GM12878 (cell line): ENCODE measurements around the gene MNAT1. TPM values are rescaled to one million over a fixed set of nuclear protein-coding genes. Genes with fewer than 3 reads are reported as not detected.

Source experiments
- ATAC-seq: fragments of 200-7000 bp; cut with Tn5 transposase; 3 replicates; pipeline ENCODE4 v1.9.1; 2020; ENCODE audit warnings: mild to moderate bottlenecking, moderate library complexity
- BruUV-seq: library from RNA; stranded (reverse); fragments of 400-500 nt; replicated peaks from 2 replicates; lab custom pipeline; 2021; lab: Mats Ljungman, UMichigan
- CTCF ChIA-PET: fragments of 300-600 bp; sonication (Branson Sonifier 250); formaldehyde crosslinking; extraction: SDS; loops from one replicate; lab custom pipeline; 2021; ENCODE audit warnings: inconsistent platforms; lab: Yijun Ruan, JAX
- POLR2A ChIA-PET: fragments of 350-600 bp; formaldehyde crosslinking; extraction: SDS; loops from one replicate; lab custom pipeline; 2021; ENCODE audit warnings: inconsistent platforms; lab: Charles Lee
- RAD21 ChIA-PET: fragments of 300-600 bp; sonication (Branson Sonifier 250); formaldehyde crosslinking; loops from one replicate; lab custom pipeline; 2023; ENCODE audit warnings: antibody characterized with exemption; ENCODE audit not compliant: unreplicated experiment; lab: Charles Lee
- SMC1A ChIA-PET: fragments of 300-600 bp; sonication (Branson Sonifier 250); formaldehyde crosslinking; loops from one replicate; lab custom pipeline; 2023; ENCODE audit not compliant: unreplicated experiment, uncharacterized antibody; lab: Charles Lee
- DNase-seq: peaks from one replicate; pipeline ENCODE4 v3.0.0-alpha.2; 2011; ENCODE audit warnings: low read depth, low spot score
- FAIRE-seq: peaks from 3 replicates; lab custom pipeline; 2011; peaks lifted over from hg19 to GRCh38; lab: Jason Lieb, UNC
- H2AFZ ChIP-seq: 2 replicates; pipeline ENCODE4 v1.6.0; 2011; ENCODE audit warnings: low read depth, low read length, control low read depth; ENCODE audit not compliant: control insufficient read depth
- H3K27ac ChIP-seq: 2 replicates; pipeline ENCODE4 v1.5.1; 2011; ENCODE audit warnings: control low read depth; ENCODE audit not compliant: control insufficient read depth, insufficient read depth
- H3K27me3 ChIP-seq, 2 experiments: replicated peaks in 1 of 2; 2 replicates each; pipeline versions ENCODE4 v1.6.0 to v1.6.1; 2011; ENCODE audit warnings: low read length in 1 of 2; ENCODE audit not compliant: control insufficient read depth in 2 of 2, insufficient read depth in 2 of 2
- H3K36me3 ChIP-seq, 2 experiments: 2 replicates each; pipeline ENCODE4 v1.5.1; 2011; ENCODE audit warnings: low read length in 1 of 2; ENCODE audit not compliant: control insufficient read depth in 2 of 2, insufficient read depth in 2 of 2
- H3K4me1 ChIP-seq: 2 replicates; pipeline ENCODE4 v1.6.1; 2011; ENCODE audit warnings: mild to moderate bottlenecking, low read length, moderate library complexity, mixed read lengths; ENCODE audit not compliant: control insufficient read depth, insufficient read depth
- H3K4me2 ChIP-seq: 2 replicates; pipeline ENCODE4 v1.6.0; 2011; ENCODE audit warnings: control low read depth; ENCODE audit not compliant: control insufficient read depth, insufficient read depth
- H3K4me3 ChIP-seq: fragments of 200-600 bp; sonication (generic); 2 replicates; pipeline ENCODE4 v1.5.1; 2016
- H3K79me2 ChIP-seq: 2 replicates; pipeline ENCODE4 v1.6.0; 2011; ENCODE audit warnings: low read length; ENCODE audit not compliant: control insufficient read depth, insufficient read depth
- H3K9ac ChIP-seq: 2 replicates; pipeline ENCODE4 v1.8.0; 2011; ENCODE audit warnings: low read length, control low read depth, mixed read lengths; ENCODE audit not compliant: control insufficient read depth, insufficient read depth
- H3K9me3 ChIP-seq: replicated peaks from 3 replicates; pipeline ENCODE4 v1.5.1; 2011; ENCODE audit warnings: mild to moderate bottlenecking, low read length; ENCODE audit not compliant: control insufficient read depth, insufficient read depth
- H4K20me1 ChIP-seq: 2 replicates; pipeline ENCODE4 v1.6.0; 2011; ENCODE audit not compliant: control insufficient read depth, insufficient read depth
- BCL11A ChIP-seq: IDR thresholded peaks from 2 replicates; pipeline ENCODE4 v1.6.1; 2011; ENCODE audit warnings: low read depth, low read length
- E4F1 ChIP-seq: fragments of 450-650 bp; IDR thresholded peaks from 2 replicates; pipeline ENCODE4 v1.6.1; 2018; ENCODE audit warnings: borderline replicate concordance, mild to moderate bottlenecking; ENCODE audit not compliant: partially characterized antibody
- EED ChIP-seq: sonication (generic); IDR thresholded peaks from 2 replicates; pipeline ENCODE4 v1.6.1; 2016; ENCODE audit warnings: antibody characterized with exemption, low read depth
- IRF3 ChIP-seq: fragments of 450-650 bp; IDR thresholded peaks from 2 replicates; pipeline ENCODE4 v1.6.1; 2014; ENCODE audit warnings: mild to moderate bottlenecking
- MAX ChIP-seq: IDR thresholded peaks from 2 replicates; pipeline ENCODE4 v1.6.1; 2012; ENCODE audit warnings: low read depth, low read length, improper control_type of control experiment
- MYB ChIP-seq: fragments of 150-350 bp; IDR thresholded peaks from 2 replicates; pipeline ENCODE4 v1.6.1; 2014; ENCODE audit warnings: mild to moderate bottlenecking, low read depth, low read length, borderline replicate concordance
- RELB ChIP-seq: fragments of 450-650 bp; IDR thresholded peaks from 2 replicates; pipeline ENCODE4 v1.6.1; 2017; ENCODE audit warnings: low read depth, mild to moderate bottlenecking, moderate library complexity
- SMC3 ChIP-seq: IDR thresholded peaks from 2 replicates; pipeline ENCODE4 v1.6.1; 2011; ENCODE audit warnings: low read length, improper control_type of control experiment, borderline replicate concordance
- SP1 ChIP-seq: IDR thresholded peaks from one replicate; pipeline ENCODE4 v1.6.1; 2011; ENCODE audit warnings: low read depth, low read length
- SREBF1 ChIP-seq: IDR thresholded peaks from 2 replicates; pipeline ENCODE4 v1.6.1; 2012; ENCODE audit warnings: mild to moderate bottlenecking, low read length
- TARDBP ChIP-seq: IDR thresholded peaks from 2 replicates; pipeline ENCODE4 v1.6.1; 2016; ENCODE audit warnings: borderline replicate concordance
- TBL1XR1 ChIP-seq: IDR thresholded peaks from 2 replicates; pipeline ENCODE4 v1.6.1; 2012; ENCODE audit warnings: low read depth, low read length, improper control_type of control experiment
- WGBS: methylation state at CpG from one replicate; pipeline ENCODE4 v1.1.6; 2016; ENCODE audit warnings: low lambda C conversion rate; ENCODE audit not compliant: insufficient replicate concordance, insufficient coverage; ENCODE audit errors: missing lambda C conversion rate; 5-methylcytosine and 5-hydroxymethylcytosine counted together
- in situ Hi-C: fragments of 300-500 bp; cut with MboI; formaldehyde crosslinking; loops from 9 replicates; pipeline ENCODE4 v1.14.3; 2018; ENCODE audit warnings: mixed read lengths
- intact Hi-C: fragments of 100-400 bp; cut with micrococcal nuclease; formaldehyde crosslinking; loops from one replicate; pipeline ENCODE4 v1.14.2; 2022; ENCODE audit not compliant: unreplicated experiment
- polyA plus RNA-seq, 11 experiments: library from polyadenylated mRNA; depleted of rRNA in 4 of 11; unstranded in 6 of 11; stranded (reverse) in 5 of 11; fragments of >200 nt; fragmentation: Nextera tagmentation in 4 of 11; fragmentation: Illumina TruSeq in 1 of 11; extraction: Ambion mirVana in 4 of 11; extraction: Trizol in 1 of 11; gene quantifications; 1 replicate in 1 of 11; 2 replicates in 10 of 11; pipeline versions ENCODE4 v1.2.1 to v1.2.3, GENCODE V29; 2011 to 2016; ENCODE audit warnings: inconsistent platforms in 2 of 11, missing spikeins in 2 of 11, low read depth in 1 of 11
- total RNA-seq, 4 experiments: library from RNA; depleted of rRNA in 3 of 4; stranded (reverse); fragments of >200 nt in 3 of 4; fragmentation: Illumina TruSeq in 1 of 4; extraction: Trizol in 1 of 4; gene quantifications; 2 replicates each; pipeline versions ENCODE4 v1.2.1 to v1.2.3, GENCODE V29; 2013 to 2021
- TF ChIP-seq, protein P1 (sequence below): fragments of 450-650 bp; IDR thresholded peaks from 2 replicates; pipeline ENCODE4 v1.6.1; 2017; ENCODE audit warnings: mild to moderate bottlenecking, low read depth, inconsistent platforms; ENCODE audit not compliant: poor library complexity, severe bottlenecking
- TF ChIP-seq, protein P2 (sequence below): IDR thresholded peaks from 2 replicates; pipeline ENCODE4 v1.6.1; 2012; ENCODE audit warnings: low read depth, low read length, improper control_type of control experiment

Gene MNAT1
- total and polyA plus RNA-seq, 10 of the 15 experiments (the other 5 are each of a cell fraction or from before 2014, with no cell fraction given): 26.5 to 67.4 (median 40.8) TPM

DNA sequence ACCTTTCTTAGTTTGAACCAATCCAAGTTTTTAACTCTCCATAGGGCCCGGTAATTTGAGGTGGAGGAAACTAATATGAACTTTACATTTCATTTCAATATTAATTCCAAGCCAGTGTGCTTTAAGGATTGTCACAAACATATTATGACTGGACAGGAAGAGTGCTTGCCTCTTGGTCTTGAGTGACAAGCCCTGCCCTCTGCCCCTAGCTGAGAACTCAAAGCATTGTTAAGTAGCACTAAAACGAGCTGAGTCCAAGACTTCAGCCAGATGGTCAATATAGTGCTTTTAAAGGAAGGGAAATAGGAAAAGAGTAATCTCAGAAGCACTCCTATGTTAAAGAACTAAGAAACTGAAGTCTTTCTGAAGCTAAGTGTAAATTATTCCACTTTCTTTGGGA lies 229.2 kb downstream of the MNAT1 start:
- intact Hi-C loops: no loop called here
- H3K4me2 ChIP-seq: no peak overlapping the region
- no peak for TF ChIP-seq TARDBP
- TF ChIP-seq IRF3: no peak
- no peak for TF ChIP-seq BCL11A
- TF ChIP-seq SMC3: no peak
- no peak for TF ChIP-seq E4F1
- no peak for TF ChIP-seq EED
- no peak for TF ChIP-seq MYB
- TF ChIP-seq, protein P1, sequence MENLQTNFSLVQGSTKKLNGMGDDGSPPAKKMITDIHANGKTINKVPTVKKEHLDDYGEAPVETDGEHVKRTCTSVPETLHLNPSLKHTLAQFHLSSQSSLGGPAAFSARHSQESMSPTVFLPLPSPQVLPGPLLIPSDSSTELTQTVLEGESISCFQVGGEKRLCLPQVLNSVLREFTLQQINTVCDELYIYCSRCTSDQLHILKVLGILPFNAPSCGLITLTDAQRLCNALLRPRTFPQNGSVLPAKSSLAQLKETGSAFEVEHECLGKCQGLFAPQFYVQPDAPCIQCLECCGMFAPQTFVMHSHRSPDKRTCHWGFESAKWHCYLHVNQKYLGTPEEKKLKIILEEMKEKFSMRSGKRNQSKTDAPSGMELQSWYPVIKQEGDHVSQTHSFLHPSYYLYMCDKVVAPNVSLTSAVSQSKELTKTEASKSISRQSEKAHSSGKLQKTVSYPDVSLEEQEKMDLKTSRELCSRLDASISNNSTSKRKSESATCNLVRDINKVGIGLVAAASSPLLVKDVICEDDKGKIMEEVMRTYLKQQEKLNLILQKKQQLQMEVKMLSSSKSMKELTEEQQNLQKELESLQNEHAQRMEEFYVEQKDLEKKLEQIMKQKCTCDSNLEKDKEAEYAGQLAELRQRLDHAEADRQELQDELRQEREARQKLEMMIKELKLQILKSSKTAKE: no peak
- TF ChIP-seq, protein P2, sequence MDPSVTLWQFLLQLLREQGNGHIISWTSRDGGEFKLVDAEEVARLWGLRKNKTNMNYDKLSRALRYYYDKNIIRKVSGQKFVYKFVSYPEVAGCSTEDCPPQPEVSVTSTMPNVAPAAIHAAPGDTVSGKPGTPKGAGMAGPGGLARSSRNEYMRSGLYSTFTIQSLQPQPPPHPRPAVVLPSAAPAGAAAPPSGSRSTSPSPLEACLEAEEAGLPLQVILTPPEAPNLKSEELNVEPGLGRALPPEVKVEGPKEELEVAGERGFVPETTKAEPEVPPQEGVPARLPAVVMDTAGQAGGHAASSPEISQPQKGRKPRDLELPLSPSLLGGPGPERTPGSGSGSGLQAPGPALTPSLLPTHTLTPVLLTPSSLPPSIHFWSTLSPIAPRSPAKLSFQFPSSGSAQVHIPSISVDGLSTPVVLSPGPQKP: no peak
- no peak for TF ChIP-seq TBL1XR1
- no peak for TF ChIP-seq RELB
- TF ChIP-seq SREBF1: no peak
- TF ChIP-seq SP1: no peak
- TF ChIP-seq MAX: no peak
- ATAC-seq: no peak
- SMC1A ChIA-PET: interaction anchor here (0.6 kb wide), 1 partner anchor 111 kb away, joined by 3 read pairs; no protein-coding TSS in a partner anchor
- WGBS: 49% methylated on average over 2 of the region's 2 CpGs
- H3K9me3 ChIP-seq: no peaks in the 10 kb centered on the region; the same call in 2 of the 3 replicates
- H3K27ac ChIP-seq: no peak overlapping the region
- H3K4me3 ChIP-seq: no peak overlapping the region
- H3K9ac ChIP-seq: no peak overlapping the region
- DNase-seq: no peak
- RAD21 ChIA-PET: no interaction called here
- CTCF ChIA-PET: no interaction called here
- H3K4me1 ChIP-seq: no peaks in the 10 kb centered on the region
- no peak for FAIRE-seq
- no peak overlapping the region for H2AFZ ChIP-seq
- no peaks in the 10 kb centered on the region for H3K79me2 ChIP-seq
- H3K36me3 ChIP-seq: no peaks in the 10 kb centered on the region
- in situ Hi-C loops: no loop called here
- BruUV-seq: no TSS peak
- H4K20me1 ChIP-seq: no peaks in the 10 kb centered on the region
- POLR2A ChIA-PET: no interaction called here
- no peaks in the 10 kb centered on the region for H3K27me3 ChIP-seq
